Measurements from ENCODE around the gene COA3.

DNA sequence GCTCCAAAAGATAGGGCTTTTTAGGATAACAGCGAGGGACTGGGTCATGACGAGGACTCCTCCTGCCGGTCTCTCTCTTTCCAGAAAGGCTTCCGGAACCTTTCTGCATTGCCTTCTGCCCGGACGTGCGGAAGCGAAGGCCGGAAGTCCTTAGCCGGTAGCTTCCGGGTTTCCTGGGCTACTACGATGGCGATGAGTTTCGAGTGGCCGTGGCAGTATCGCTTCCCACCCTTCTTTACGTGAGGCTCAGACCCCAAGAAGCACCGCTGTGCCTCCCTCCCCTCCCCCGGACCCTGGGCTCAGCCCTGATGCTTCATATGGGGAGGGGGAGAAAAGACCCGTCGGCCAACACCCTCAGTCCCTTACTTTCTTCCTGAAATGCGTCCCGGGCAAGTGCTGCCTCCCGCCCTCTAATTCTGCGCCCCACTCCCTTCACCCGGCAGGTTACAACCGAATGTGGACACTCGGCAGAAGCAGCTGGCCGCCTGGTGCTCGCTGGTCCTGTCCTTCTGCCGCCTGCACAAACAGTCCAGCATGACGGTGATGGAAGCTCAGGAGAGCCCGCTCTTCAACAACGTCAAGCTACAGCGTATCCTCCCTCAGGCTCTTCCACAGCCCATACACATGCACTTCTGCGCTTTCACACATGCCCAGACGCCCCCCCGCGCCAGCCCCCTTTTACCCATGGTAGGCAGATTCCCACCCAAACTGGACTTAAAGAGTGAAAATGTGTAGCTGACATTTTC is 25.0 kb downstream of the COA3 start, which contains the start of gene VPS25:
- TF ChIP-seq, protein P1, sequence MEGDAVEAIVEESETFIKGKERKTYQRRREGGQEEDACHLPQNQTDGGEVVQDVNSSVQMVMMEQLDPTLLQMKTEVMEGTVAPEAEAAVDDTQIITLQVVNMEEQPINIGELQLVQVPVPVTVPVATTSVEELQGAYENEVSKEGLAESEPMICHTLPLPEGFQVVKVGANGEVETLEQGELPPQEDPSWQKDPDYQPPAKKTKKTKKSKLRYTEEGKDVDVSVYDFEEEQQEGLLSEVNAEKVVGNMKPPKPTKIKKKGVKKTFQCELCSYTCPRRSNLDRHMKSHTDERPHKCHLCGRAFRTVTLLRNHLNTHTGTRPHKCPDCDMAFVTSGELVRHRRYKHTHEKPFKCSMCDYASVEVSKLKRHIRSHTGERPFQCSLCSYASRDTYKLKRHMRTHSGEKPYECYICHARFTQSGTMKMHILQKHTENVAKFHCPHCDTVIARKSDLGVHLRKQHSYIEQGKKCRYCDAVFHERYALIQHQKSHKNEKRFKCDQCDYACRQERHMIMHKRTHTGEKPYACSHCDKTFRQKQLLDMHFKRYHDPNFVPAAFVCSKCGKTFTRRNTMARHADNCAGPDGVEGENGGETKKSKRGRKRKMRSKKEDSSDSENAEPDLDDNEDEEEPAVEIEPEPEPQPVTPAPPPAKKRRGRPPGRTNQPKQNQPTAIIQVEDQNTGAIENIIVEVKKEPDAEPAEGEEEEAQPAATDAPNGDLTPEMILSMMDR (IDR thresholded peaks at IDR 0.05), result no peak
- TF ChIP-seq POLR2A (IDR thresholded peaks at IDR 0.05), result peak; percentile 10 to 61
- TF ChIP-seq POLR2AphosphoS5 (IDR thresholded peaks at IDR 0.05), result peak in 2 of 3 donors; percentile 22 to 64

All from suprapubic skin (tissue), 4 donors.